ENCODE results near the gene MRPS18B.
A peak's percentile ranks its signal among the peaks of the same experiment; 100 is the strongest.
"Not testable (repeated sequence)": the region's sequence is repeated elsewhere in the genome, so short reads cannot be mapped to it uniquely, and the experiment has no call there.

MRPS18B gene

GRCh38 chr6:30617565-30618269 is at the start of gene MRPS18B:
Gene MRPS18B, plus strand, starts transcription at chr6:30617840. Its CDS starts 26 bp downstream, at chr6:30617866.
- peak; percentile 92 for DNase-seq

DNA sequence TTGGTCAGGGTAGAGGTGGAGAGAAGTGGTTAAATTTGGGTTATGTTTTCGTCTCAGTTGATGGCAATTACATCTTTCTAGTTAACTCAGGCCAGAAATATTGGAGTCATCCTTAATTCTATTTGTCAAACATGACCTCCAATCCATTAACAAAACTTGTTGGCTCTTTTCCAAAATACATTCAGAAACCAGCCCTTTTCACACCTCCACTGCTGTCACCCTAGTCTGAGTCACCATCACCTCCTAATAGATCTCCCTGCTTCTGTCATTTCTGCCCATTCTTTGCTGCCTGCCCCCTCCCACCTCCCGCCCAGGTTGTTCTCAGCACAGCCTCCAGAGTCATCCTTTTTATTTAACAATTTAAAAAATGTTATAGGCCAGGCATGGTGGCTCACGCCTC is 49.4 kb upstream of the MRPS18B start:
- no peak for DNase-seq

- no peak for DNase-seq
These were observed 47.4 kb upstream of the MRPS18B start for GRCh38 chr6:30570263-30570662.

GRCh38 chr6:30570740-30571074 is 46.9 kb upstream of the MRPS18B start:
- no peak for DNase-seq

- peak; percentile 62 for DNase-seq
These were observed 46.4 kb upstream of the MRPS18B start, which contains the start of gene ABCF1 for GRCh38 chr6:30571075-30571761. Gene ABCF1, plus strand, starts transcription at chr6:30571442. Its CDS starts 46 bp downstream, at chr6:30571488.

DNA sequence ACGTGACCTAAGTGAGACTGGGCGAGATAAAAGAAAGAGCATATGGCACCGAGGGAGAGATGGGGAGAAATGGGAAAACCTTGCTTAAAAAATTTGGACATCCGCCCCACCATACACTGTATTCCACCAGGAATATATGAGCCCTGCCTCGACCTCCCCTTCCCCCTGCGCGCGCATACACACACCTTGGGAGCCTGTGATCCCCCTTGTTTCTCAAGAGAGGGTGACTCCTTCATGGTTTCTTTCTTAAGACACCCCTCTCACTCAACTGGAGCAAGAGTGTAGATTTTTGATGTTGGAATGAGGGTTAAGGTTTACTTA is 45.9 kb upstream of the MRPS18B start:
- DNase-seq, result no peak

DNA sequence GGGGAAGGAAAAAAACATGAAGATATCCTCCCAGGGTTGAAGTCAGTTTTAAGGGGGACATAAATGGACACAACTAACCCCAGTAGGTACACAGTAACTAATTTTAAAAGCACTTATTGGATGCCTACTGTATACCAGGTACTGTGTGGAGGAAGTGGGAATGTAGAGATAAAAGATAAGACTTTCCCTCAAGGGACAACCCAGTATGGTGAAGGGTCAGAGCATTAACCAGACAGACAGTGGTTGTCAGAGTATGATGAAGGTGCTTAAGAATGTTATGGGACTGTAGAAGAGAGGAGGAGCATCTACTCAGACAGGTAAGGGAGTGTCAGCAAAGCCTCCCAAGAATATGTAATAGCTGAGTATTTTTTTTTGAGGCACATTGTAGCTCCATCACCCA is 45.5 kb upstream of the MRPS18B start:
- DNase-seq, result no peak

GRCh38 chr6:30573113-30573512 is 44.5 kb upstream of the MRPS18B start:
- DNase-seq, result no peak

DNA sequence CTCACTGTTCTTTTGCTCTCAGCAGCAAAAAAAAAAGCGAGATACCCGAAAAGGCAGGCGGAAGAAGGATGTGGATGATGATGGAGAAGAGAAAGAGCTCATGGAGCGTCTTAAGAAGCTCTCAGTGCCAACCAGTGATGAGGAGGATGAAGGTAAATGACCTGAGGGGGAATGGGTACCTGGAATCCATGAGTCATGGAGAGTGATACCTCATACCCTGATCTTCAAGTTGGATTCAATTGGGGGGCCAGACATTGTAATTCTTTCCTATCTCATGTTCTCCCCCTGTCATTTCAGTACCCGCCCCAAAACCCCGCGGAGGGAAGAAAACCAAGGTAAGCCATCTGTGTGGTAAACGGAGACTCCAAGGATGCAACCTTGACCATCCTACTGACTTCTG is 39.6 kb upstream of the MRPS18B start:
- DNase-seq, result no peak

- DNase-seq, result no peak
These were observed 33.7 kb upstream of the MRPS18B start for GRCh38 chr6:30583921-30584320.

DNA sequence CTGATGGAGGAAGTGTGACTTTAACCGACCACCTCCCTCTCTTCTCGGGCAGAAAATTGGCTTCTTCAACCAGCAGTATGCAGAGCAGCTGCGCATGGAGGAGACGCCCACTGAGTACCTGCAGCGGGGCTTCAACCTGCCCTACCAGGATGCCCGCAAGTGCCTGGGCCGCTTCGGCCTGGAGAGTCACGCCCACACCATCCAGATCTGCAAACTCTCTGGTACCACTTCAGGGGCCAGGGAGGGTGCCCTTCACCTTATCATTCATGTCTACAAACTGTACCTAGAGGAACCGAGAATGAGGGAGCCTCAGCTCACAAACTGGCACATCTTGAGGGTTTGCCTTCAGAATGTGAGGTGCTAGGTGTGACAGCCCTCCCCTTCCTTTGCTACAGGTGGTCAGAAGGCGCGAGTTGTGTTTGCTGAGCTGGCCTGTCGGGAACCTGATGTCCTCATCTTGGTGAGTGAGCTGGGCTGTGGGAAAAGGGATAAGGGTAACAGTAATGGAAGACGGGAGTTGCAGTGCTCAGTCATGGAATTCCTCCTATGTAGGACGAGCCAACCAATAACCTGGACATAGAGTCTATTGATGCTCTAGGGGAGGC is 27.8 kb upstream of the MRPS18B start:
- no peak for DNase-seq

GRCh38 chr6:30590509-30590908 is 27.1 kb upstream of the MRPS18B start:
- no peak for DNase-seq

DNA sequence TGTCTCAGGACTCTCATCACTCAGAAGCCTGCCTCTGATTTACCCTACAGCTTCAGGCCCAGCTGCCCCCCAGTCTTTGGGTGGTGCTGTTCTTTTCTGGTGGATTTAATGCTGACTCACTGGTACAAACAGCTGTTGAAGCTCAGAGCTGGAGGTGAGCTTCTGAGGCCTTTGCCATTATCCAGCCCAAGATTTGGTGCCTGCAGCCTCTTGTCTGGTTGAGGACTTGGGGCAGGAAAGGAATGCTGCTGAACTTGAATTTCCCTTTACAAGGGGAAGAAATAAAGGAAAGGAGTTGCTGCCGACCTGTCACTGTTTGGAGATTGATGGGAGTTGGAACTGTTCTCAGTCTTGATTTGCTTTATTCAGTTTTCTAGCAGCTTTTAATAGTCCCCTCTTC is 26.6 kb upstream of the MRPS18B start:
- no peak for DNase-seq

- no peak for DNase-seq
These were observed 25.4 kb upstream of the MRPS18B start for GRCh38 chr6:30592287-30592686.

GRCh38 chr6:30597315-30598144 is 20.1 kb upstream of the MRPS18B start:
- not testable (repeated sequence) for DNase-seq

GRCh38 chr6:30598912-30599624 is 18.6 kb upstream of the MRPS18B start:
- DNase-seq, result no peak

DNA sequence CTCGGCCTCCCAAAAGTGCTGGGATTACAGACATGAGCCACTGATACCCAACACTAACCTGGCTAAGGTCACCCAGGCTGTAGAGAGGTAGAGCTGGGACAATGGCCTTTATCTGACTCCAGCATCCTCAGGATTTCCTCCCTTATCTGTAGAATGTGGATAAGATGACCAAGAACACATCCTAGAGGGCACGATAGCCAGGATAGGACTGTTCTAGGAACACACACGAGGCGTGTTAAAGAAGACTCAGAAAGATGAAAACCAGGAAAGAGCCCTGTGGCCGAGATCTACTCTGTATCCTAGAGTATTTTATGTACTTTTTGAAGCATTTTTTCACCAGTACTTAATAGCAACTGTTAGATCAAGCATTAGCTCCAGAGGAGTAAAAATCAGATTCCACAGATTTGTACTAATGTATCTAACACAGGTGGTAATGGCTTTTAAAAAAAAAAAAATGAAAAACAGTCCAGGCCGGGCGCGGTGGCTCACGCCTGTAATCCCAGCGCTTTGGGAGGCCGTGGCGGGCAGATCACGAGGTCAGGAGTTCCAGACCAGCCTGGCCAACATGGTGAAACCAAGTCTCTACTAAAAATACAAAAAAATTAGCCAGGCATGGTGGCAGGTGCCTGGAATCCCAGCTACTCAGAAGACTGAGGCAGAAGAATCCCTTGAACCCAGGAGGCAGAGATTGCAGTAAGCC is 17.9 kb upstream of the MRPS18B start:
- no peak for DNase-seq

DNA sequence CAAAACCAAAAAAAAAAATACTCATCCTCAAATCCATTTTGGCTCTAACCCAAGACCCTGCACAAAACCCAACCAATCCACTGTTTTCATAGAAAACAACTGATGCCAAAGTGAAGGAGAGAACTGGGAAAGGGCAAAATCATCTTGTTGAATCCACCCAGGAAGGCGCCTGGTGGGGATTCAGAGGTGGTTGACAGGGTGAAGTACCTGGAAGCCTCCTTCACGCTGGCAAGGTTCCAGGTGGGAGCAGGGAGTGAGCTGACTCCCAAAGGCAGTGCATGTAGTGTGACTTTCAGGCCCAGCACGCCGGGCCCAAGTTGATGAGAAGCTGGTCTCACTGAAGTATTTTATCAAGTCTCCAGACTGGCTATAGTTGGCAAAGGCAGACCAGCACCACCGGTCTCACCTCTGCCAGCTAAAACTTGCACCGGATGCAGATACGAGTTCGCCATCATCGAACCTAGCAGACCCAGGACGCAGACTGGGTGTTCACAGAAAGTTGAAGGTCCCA is 17.1 kb upstream of the MRPS18B start:
- DNase-seq, result no peak

- no peak for DNase-seq
These were observed 16.2 kb upstream of the MRPS18B start for GRCh38 chr6:30601436-30601814.

- no peak for DNase-seq
These were observed 15.6 kb upstream of the MRPS18B start for GRCh38 chr6:30601815-30602641.

GRCh38 chr6:30603961-30604360 is 13.7 kb upstream of the MRPS18B start:
- DNase-seq, result no peak
